Neural progenitor cell (in vitro differentiated cells): ENCODE data around the gene MAPKBP1. TPM values are rescaled to one million over a fixed set of nuclear protein-coding genes. Genes with fewer than 3 reads are reported as not detected.

ENCODE experiments used
- DNase-seq: peaks from one replicate; pipeline ENCODE4 v3.0.0-alpha.2; 2016; ENCODE audit warnings: low spot score
- H2AFZ ChIP-seq: fragments of 200-600 bp; sonication (generic); replicated peaks from 2 replicates; pipeline ENCODE4 v1.6.1; 2016; ENCODE audit warnings: antibody characterized with exemption
- H3F3A ChIP-seq: fragments of 200-600 bp; sonication (generic); 2 replicates; pipeline ENCODE4 v1.6.1; 2016; ENCODE audit warnings: antibody characterized with exemption, low read depth
- H3K27ac ChIP-seq: fragments of 200-600 bp; sonication (generic); 2 replicates; pipeline ENCODE4 v1.5.1; 2016; ENCODE audit warnings: mild to moderate bottlenecking
- H3K27me3 ChIP-seq: fragments of 200-600 bp; sonication (generic); 2 replicates; pipeline ENCODE4 v1.6.1; 2016; ENCODE audit warnings: mild to moderate bottlenecking, moderate library complexity
- H3K36me3 ChIP-seq: fragments of 200-600 bp; sonication (generic); 2 replicates; pipeline ENCODE4 v1.5.1; 2016
- H3K4me1 ChIP-seq: fragments of 200-600 bp; sonication (generic); 2 replicates; pipeline ENCODE4 v1.6.1; 2016; ENCODE audit warnings: mixed run types
- H3K4me2 ChIP-seq: fragments of 200-600 bp; sonication (generic); 2 replicates; pipeline ENCODE4 v1.6.1; 2016
- H3K4me3 ChIP-seq: fragments of 200-600 bp; sonication (generic); 2 replicates; pipeline ENCODE4 v1.5.1; 2016
- H3K79me2 ChIP-seq: fragments of 200-600 bp; sonication (generic); 2 replicates; pipeline ENCODE4 v1.6.1; 2016; ENCODE audit warnings: low read depth
- H3K9ac ChIP-seq: fragments of 200-600 bp; sonication (generic); 2 replicates; pipeline ENCODE4 v1.6.1; 2016
- H3K9me3 ChIP-seq: fragments of 200-600 bp; sonication (generic); 2 replicates; pipeline ENCODE4 v1.5.1; 2016; ENCODE audit warnings: low read depth
- H4K20me1 ChIP-seq: fragments of 200-600 bp; sonication (generic); 2 replicates; pipeline ENCODE4 v1.6.1; 2016; ENCODE audit warnings: low read depth
- H3K27ac Mint-ChIP-seq: 3 replicates; pipeline ENCODE4 v1.8.0; 2021; ENCODE audit warnings: mixed read lengths
- H3K27me3 Mint-ChIP-seq: 2 replicates; pipeline ENCODE4 v1.8.0; 2022; ENCODE audit warnings: low read depth, mild to moderate bottlenecking, inconsistent platforms, moderate library complexity, mixed read lengths; ENCODE audit not compliant: insufficient read depth
- H3K36me3 Mint-ChIP-seq: 3 replicates; pipeline ENCODE4 v1.8.0; 2021; ENCODE audit warnings: mixed read lengths
- H3K4me1 Mint-ChIP-seq: 3 replicates; pipeline ENCODE4 v1.8.0; 2021; ENCODE audit warnings: mixed read lengths
- H3K4me3 Mint-ChIP-seq: 3 replicates; pipeline ENCODE4 v1.8.0; 2021; ENCODE audit warnings: mild to moderate bottlenecking, moderate library complexity, mixed read lengths
- H3K9me3 Mint-ChIP-seq: 3 replicates; pipeline ENCODE4 v1.8.0; 2020; ENCODE audit warnings: mixed read lengths
- EZH2 ChIP-seq: fragments of 200-600 bp; sonication (generic); IDR thresholded peaks from 2 replicates; pipeline ENCODE4 v1.6.1; 2017; ENCODE audit warnings: antibody characterized with exemption, mild to moderate bottlenecking, moderate library complexity
- EZH2phosphoT487 ChIP-seq: fragments of 200-600 bp; sonication (generic); IDR thresholded peaks from 2 replicates; pipeline ENCODE4 v1.6.1; 2017; ENCODE audit warnings: antibody characterized with exemption
- total RNA-seq: library from RNA; depleted of rRNA; stranded (reverse); fragments of >200 nt; gene quantifications from 2 replicates; pipeline ENCODE4 v1.2.3, GENCODE V29; 2015; ENCODE audit warnings: low replicate concordance
- TF ChIP-seq, protein P1 (sequence below): fragments of 200-600 bp; sonication (generic); IDR thresholded peaks from 2 replicates; pipeline ENCODE4 v1.5.1; 2017; ENCODE audit warnings: antibody characterized with exemption, mild to moderate bottlenecking

Gene MAPKBP1
- total RNA-seq, 1 donor from 2014 or later: 10.1 TPM

DNA sequence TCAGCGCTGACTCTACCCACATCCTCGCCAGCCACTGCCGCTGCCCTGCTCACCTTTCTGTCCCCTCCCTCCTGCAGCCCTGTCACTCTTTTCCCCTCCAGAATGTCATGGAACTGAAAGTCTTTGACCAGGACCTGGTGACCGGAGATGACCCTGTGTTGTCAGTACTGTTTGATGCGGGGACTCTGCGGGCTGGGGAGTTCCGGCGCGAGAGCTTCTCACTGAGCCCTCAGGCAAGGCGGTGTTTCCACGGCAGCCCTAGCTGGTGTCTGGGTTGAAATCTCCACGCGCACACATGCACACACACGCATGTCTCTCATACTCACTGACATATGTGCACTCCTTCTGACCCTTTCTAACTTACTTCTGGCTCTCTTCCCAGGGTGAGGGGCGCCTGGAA, 66.4 kb downstream of the MAPKBP1 start:
- Histone ChIP-seq H2AFZ (no peak overlapping the region), H3K4me3 (no peak overlapping the region), H3K4me2 (no peak overlapping the region), H3K27ac (no peak overlapping the region), H3K36me3 (no peaks in the 10 kb centered on the region), H3K4me1 (no peaks in the 10 kb centered on the region), H3F3A (no peaks in the 10 kb centered on the region), H3K9ac (no peak overlapping the region), H3K9me3 (no peaks in the 10 kb centered on the region), H3K79me2 (no peaks in the 10 kb centered on the region), H4K20me1 (no peaks in the 10 kb centered on the region), H3K27me3 (no peaks in the 10 kb centered on the region)
- peaks cover 5% of the 10 kb centered on the region for H3K4me1 Mint-ChIP-seq
- DNase-seq: no peak
- TF ChIP-seq EZH2phosphoT487 (no peak), EZH2 (no peak)
- TF ChIP-seq, protein P1, sequence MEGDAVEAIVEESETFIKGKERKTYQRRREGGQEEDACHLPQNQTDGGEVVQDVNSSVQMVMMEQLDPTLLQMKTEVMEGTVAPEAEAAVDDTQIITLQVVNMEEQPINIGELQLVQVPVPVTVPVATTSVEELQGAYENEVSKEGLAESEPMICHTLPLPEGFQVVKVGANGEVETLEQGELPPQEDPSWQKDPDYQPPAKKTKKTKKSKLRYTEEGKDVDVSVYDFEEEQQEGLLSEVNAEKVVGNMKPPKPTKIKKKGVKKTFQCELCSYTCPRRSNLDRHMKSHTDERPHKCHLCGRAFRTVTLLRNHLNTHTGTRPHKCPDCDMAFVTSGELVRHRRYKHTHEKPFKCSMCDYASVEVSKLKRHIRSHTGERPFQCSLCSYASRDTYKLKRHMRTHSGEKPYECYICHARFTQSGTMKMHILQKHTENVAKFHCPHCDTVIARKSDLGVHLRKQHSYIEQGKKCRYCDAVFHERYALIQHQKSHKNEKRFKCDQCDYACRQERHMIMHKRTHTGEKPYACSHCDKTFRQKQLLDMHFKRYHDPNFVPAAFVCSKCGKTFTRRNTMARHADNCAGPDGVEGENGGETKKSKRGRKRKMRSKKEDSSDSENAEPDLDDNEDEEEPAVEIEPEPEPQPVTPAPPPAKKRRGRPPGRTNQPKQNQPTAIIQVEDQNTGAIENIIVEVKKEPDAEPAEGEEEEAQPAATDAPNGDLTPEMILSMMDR: no peak
- H3K4me3 Mint-ChIP-seq: no peak overlapping the region
- peaks cover 3% of the 10 kb centered on the region for H3K36me3 Mint-ChIP-seq
- no peak overlapping the region for H3K27ac Mint-ChIP-seq
- no peaks in the 10 kb centered on the region for H3K9me3 Mint-ChIP-seq
- peaks cover 2% of the 10 kb centered on the region for H3K27me3 Mint-ChIP-seq

DNA sequence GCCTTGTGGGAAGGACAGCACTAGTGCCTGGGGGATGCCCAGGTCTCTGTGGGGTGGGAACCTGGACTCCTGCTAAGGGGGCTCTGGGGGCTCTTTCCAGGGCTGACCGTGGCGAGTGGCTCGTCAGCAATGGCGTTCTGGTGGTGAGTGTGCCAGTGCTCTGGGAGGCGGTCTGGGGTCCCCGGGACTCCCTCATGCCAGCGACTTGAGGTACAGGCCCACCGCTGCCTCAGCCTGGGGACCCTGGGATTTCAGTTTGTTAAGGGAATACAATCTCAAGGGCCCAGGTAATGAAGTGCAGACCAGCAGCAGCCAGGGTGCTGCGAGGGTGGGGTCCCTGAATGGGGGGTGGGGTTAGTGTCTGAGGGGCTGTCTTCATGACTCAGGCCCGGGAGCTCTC, 66.8 kb downstream of the MAPKBP1 start:
- Histone ChIP-seq H3K36me3 (no peaks in the 10 kb centered on the region), H3K4me1 (no peaks in the 10 kb centered on the region), H3K27me3 (no peaks in the 10 kb centered on the region), H4K20me1 (no peaks in the 10 kb centered on the region), H3K9ac (no peak overlapping the region), H3F3A (no peaks in the 10 kb centered on the region), H3K79me2 (no peaks in the 10 kb centered on the region), H2AFZ (no peak overlapping the region), H3K4me2 (no peak overlapping the region), H3K27ac (no peak overlapping the region), H3K4me3 (no peak overlapping the region), H3K9me3 (no peaks in the 10 kb centered on the region)
- Mint-ChIP-seq H3K27me3 (peaks cover 2% of the 10 kb centered on the region), H3K36me3 (peaks cover 4% of the 10 kb centered on the region), H3K4me3 (no peak overlapping the region), H3K9me3 (no peaks in the 10 kb centered on the region), H3K27ac (no peak overlapping the region), H3K4me1 (peaks cover 5% of the 10 kb centered on the region)
- no peak for TF ChIP-seq EZH2phosphoT487
- TF ChIP-seq, protein P1: no peak
- TF ChIP-seq EZH2: no peak
- no peak for DNase-seq

DNA sequence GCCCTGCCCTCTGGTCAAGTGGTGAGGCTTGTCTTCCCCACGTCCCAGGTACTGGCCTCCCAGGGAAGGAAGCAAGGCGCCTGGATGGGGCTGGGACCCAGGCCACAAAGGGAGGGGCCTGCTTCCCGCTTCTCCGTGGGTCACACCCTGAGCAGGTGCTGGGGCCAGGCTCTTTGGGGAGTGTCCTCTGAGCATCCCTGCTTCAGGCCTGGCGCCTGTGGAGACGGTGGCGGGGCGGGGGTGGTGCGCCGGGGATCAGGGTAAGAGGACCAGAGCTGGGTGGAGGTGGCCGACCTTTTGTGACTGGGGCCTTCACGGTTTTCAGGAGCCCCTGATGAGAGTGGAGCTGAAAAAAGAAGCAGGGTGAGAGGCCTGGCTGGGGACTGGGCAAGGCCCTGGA, 67.9 kb downstream of the MAPKBP1 start:
- H3K4me1 Mint-ChIP-seq: peaks cover 5% of the 10 kb centered on the region
- no peak overlapping the region for H3K27ac Mint-ChIP-seq
- Histone ChIP-seq H3K4me1 (no peaks in the 10 kb centered on the region), H3K9ac (no peak overlapping the region), H3K9me3 (no peaks in the 10 kb centered on the region), H3K4me2 (no peak overlapping the region), H4K20me1 (no peaks in the 10 kb centered on the region), H3K4me3 (no peak overlapping the region), H3K27me3 (no peaks in the 10 kb centered on the region), H3K27ac (no peak overlapping the region), H2AFZ (no peak overlapping the region), H3K79me2 (no peaks in the 10 kb centered on the region), H3K36me3 (no peaks in the 10 kb centered on the region), H3F3A (no peaks in the 10 kb centered on the region)
- no peak overlapping the region for H3K4me3 Mint-ChIP-seq
- H3K27me3 Mint-ChIP-seq: peaks cover 2% of the 10 kb centered on the region
- DNase-seq: no peak
- TF ChIP-seq, protein P1: no peak
- TF ChIP-seq EZH2 (no peak), EZH2phosphoT487 (no peak)
- H3K36me3 Mint-ChIP-seq: peaks cover 4% of the 10 kb centered on the region
- no peaks in the 10 kb centered on the region for H3K9me3 Mint-ChIP-seq

DNA sequence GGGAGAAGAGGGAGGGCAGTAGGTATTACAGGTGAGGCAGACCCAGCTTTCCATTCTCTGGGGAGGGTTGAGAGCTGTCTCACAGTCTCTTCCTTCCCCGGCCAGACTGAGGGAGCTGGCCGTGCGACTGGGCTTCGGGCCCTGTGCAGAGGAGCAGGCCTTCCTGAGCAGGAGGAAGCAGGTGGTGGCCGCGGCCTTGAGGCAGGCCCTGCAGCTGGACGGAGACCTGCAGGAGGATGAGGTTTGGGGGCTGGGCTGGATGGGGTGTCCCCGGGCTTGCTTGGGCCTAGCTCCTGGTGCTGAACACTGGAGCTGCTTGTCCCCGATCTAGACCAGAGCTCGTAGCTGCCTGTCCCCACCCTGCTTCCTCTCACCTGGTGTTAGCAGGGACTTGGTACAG, 69.3 kb downstream of the MAPKBP1 start:
- no peak for DNase-seq
- Mint-ChIP-seq H3K27me3 (peaks cover 2% of the 10 kb centered on the region), H3K4me3 (no peak overlapping the region), H3K4me1 (peaks cover 5% of the 10 kb centered on the region), H3K27ac (no peak overlapping the region), H3K36me3 (peaks cover 12% of the 10 kb centered on the region), H3K9me3 (no peaks in the 10 kb centered on the region)
- Histone ChIP-seq H3K27me3 (no peaks in the 10 kb centered on the region), H3K9me3 (no peaks in the 10 kb centered on the region), H4K20me1 (no peaks in the 10 kb centered on the region), H3K9ac (no peak overlapping the region), H3K79me2 (no peaks in the 10 kb centered on the region), H2AFZ (no peak overlapping the region), H3F3A (no peaks in the 10 kb centered on the region), H3K4me1 (no peaks in the 10 kb centered on the region), H3K4me3 (no peak overlapping the region), H3K4me2 (no peak overlapping the region), H3K27ac (no peak overlapping the region), H3K36me3 (no peaks in the 10 kb centered on the region)
- TF ChIP-seq, protein P1: no peak
- TF ChIP-seq EZH2phosphoT487 (no peak), EZH2 (no peak)
